HUDEP-2 (cell line): Measurements from ENCODE around the gene KCND3.

ENCODE experiments used
- DNase-seq, 76 experiments: peaks; one replicate each; lab custom pipeline; 2025; ENCODE audit not compliant: unreplicated experiment in 76 of 76; lab: John Stamatoyannopoulos, UW

Gene KCND3

DNA sequence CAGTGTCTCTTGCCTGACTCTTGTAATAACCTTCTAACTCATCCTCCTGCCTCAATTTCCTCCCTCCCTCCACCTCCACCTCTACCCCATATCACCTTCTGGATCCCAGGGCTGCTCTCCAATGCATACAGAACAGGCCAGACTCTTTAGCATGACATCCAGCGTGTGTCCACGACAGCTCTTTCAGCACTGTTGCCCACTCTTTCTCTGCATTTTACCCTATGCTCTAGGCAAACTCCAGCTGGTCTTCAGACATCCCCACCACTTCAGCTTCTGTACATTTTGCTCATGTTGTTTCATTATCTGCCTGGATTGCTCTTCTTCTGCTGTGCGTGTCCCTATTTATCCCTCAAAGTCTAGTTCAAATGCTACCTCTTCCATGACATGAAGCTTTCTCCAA lies 255.0 kb downstream of the KCND3 start:
- DNase-seq, result no peak

- no peak for DNase-seq
These were observed 255.5 kb downstream of the KCND3 start for GRCh38 chr1:111733992-111734341.

DNA sequence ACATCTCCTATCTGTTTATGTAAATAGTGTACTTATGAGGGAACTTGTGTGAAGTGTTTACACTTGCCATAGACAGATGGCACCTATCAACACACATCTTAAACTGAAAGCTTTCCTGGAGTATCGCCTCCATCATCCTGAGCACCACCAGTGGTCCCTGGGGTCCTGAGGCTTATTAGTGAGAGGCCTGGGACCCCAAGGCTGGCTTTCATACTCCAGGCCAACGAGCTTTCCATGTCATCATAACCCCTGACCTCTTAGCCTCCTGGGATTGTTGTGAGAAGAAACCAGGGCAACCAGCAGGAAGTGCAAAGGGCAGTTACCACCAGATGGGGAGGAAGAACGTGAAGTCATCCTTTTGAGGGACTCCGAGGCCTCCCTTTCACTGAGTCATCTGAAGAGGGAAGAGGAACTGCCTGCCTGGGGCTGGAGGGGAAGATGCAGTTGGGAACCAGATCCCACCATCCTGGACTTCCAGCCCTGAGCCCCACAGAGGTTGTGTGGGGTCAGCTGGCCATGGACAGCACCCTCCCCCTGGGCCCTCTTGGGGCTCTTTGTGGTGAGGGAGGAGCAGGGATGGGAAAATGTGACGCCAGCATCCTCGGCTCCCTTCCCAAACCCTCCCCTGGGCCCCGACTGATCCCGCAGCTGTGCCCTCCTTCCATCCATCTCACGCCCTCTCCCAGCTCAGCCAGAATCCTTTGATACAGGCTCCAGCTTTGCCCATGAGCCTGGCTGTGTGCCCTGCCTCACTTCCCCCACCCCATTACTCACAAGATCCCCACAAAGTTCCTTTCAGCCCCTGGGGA lies 256.1 kb downstream of the KCND3 start:
- no peak for DNase-seq

- no peak for DNase-seq
These were observed 256.8 kb downstream of the KCND3 start for GRCh38 chr1:111732718-111733117.

GRCh38 chr1:111731956-111732355 lies 257.5 kb downstream of the KCND3 start:
- no peak for DNase-seq

DNA sequence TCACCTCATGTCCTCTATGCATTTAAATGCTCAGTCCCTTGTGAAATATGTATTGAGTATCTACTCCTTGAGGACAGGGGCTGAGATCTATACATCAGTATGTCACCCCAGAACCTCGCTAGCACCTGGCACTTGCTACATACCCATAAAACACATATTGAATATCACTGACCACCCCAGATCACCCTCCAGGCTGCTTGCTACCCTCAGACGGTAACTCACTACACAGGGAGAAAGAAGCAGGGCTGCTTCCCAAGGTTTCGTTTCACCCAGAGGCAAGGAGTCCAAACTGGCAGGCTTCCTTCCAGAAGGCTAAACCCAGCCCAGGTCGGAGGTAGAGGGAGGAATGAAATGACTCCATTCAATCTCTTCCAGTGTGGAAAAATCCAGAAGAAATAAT lies 258.8 kb downstream of the KCND3 start:
- no peak for DNase-seq

DNA sequence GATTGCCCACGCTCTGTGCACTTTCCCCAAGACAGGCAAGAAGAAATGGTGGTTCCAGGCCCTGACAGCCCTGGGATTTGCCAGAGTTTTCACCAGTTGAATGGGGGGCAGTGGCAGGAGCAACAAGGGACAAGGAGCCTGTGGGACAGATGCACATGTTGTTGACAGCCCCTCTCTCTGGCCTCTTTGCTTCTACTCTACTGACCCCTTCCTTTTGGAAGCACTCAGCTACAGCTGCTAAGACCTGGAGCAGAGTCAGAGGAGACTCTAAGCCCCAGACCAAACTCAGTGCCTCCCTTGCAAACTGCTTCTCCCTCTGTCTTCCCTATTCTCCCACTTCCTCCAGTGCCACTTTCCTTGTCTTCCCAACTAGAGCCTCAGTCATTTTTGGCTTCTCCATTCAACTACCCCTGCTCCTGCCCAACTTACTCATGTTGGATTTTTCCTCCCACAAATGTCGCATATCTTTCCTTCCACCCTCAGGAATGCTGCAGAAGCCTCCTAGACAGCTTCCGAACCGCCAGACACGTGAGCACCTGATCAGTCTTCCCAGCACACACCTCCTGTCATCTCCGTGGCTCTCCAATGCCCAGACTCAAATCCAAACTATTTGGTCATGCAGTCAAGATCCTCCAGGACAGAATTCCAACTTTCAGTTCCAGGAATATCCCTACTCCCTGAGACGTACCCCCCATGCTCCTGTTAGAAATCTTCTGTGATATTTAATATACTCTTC lies 259.4 kb downstream of the KCND3 start:
- DNase-seq, result no peak

GRCh38 chr1:111729271-111729921 lies 260.1 kb downstream of the KCND3 start:
- DNase-seq, result no peak

DNA sequence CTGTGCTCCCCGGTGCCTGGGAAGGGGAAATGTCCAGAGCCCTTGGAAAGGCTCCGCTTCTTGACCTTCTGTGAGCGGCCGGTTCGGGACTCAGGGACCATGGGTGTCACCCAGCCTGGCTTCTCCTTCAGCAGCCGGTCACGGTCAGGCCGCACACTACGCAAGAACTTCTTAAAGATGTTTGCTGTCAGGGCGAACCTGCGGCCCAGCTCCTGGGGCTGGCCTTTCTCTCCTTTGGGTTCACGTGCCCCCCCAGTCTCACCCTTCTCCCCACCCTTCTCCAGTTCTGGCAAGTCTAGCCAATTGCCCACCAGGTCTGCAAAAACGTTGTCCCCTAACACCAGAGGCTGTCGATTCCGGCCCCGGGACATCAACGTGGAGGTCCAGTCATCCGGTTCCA lies 262.4 kb downstream of the KCND3 start:
- DNase-seq, result no peak

- no peak for DNase-seq
These were observed 264.3 kb downstream of the KCND3 start for GRCh38 chr1:111725192-111725591.

- no peak for DNase-seq
These were observed 265.6 kb downstream of the KCND3 start for GRCh38 chr1:111723871-111724270.

- DNase-seq, result no peak
These were observed 266.2 kb downstream of the KCND3 start for GRCh38 chr1:111723091-111723806.

- DNase-seq, result peak in 1 of 76 experiments; percentile 10
These were observed 268.3 kb downstream of the KCND3 start for GRCh38 chr1:111720977-111721786.
